GM19324 (cell line): Measurements from ENCODE around the gene HAAO.
"Not testable (repeated sequence)": the region's sequence is repeated elsewhere in the genome, so short reads cannot be mapped to it uniquely, and the experiment has no call there.

ENCODE experiments used
- ATAC-seq: cut with Tn5 transposase; IDR thresholded peaks from one replicate; pipeline ENCODE4 v1.9.1; 2021; ENCODE audit warnings: mild to moderate bottlenecking, moderate library complexity; ENCODE audit not compliant: unreplicated experiment, low FRiP score

The HAAO gene

DNA sequence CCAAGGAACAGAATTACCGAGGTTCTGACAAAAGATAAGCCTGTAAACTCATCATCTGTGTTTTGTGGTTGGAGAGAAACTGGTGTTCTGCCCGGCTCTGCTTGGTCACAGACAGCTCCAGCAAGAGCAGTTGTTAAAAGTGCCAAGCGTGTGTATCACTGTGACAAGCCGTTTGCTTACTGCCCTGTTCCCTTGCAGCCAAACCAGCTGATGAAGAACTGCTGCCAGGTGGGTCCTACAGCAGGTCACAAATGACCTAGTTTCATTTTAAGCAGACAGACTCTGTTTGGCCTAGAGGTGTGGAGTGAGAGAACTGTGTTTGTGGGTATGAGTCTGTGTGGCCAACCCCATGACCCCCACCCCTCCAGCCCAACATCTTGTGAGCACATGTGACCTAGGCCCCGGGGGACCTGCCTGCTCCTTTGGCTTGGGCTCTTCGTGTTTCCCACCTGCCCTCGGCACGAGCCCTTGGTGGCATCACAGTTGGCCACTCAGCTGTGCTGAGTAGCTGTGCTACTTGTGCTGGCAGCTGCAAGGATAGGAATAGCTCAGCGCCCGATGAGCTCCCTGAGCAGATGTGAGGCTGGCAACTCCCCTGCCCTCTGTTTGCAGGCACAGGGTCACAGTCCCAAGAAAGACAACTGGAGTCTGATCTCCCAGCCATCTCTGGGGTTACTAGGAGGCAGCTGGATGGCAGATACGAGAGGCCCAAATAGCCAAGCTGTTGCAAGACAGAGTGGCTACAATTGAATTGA, 38.2 kb downstream of the HAAO start:
- no peak for ATAC-seq

GRCh38 chr2:42752816-42753813, 39.3 kb downstream of the HAAO start:
- ATAC-seq: no peak

DNA sequence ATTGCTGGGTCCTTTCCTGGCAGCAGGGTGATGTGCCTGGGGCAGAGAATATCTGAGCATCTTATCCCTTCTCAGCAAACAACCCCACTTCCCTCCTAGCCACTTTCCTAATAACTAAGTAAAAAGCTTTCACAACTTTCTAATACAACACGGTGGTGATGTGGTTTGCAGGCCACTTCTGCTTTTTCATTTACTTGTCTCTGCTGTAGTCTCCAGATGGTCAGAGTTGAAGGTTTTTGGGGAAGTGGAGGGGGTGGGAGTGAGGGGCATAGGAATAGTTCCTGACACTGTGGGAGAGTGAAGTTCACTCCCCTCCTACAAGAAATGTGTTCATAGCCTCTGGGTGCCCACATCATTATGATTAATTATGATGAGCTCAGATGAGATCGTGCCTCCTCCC, 40.1 kb downstream of the HAAO start:
- peak; percentile 54 for ATAC-seq

GRCh38 chr2:42748840-42749239, 43.5 kb downstream of the HAAO start:
- ATAC-seq: no peak

- ATAC-seq: no peak
Observed at GRCh38 chr2:42747422-42747821, 45.0 kb downstream of the HAAO start.

DNA sequence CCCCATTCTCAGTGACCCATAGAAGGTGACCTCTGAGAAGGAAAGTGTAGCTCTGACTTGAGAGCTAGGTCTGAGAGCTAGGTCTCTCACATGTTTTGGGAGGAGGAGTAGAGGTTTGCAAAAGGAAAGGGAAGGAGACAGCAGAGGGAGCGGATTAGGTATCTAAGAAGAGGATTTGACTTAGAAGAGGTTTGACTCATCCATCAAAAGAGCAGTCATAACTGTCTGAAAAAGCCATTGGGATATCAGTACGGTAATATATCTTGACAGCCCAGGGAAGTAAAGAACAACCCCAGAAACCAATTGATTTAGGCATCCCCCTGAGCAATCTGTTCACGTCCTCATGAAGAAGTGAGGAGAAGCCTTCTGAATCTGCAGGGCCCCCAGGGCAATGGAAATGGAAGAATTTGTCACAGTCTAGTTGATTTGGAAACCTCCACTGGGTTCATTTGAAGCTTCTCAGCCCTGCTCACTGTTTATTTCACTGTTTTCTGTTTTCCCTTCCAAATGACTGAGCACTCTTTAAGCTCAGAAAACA, 47.8 kb downstream of the HAAO start:
- no peak for ATAC-seq

- ATAC-seq: no peak
Observed at GRCh38 chr2:42743659-42743990, 48.8 kb downstream of the HAAO start.

GRCh38 chr2:42742740-42743658, 49.4 kb downstream of the HAAO start:
- no peak for ATAC-seq

GRCh38 chr2:42741140-42741539, 51.2 kb downstream of the HAAO start:
- no peak for ATAC-seq

- ATAC-seq: no peak
Observed at GRCh38 chr2:42736598-42737322, 55.6 kb downstream of the HAAO start.

DNA sequence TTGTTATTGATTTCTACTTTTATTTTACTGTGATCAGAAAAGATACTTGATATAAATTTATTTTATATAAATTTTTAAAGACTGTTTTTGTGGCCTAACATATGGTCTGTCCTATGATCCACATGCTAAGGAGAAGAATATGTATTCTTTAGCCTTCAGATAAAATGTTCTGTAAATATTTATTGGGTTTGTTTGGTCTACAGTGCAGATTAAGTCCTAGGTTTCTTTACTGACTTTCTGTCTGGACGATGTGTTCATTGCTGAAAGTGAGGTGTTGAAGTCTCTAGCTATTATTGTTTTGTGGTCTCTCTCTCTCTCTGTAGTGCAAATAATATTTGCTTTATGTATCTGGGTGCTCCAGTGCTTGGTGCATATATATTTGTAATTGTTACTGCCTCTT, 58.5 kb downstream of the HAAO start:
- ATAC-seq: no peak

DNA sequence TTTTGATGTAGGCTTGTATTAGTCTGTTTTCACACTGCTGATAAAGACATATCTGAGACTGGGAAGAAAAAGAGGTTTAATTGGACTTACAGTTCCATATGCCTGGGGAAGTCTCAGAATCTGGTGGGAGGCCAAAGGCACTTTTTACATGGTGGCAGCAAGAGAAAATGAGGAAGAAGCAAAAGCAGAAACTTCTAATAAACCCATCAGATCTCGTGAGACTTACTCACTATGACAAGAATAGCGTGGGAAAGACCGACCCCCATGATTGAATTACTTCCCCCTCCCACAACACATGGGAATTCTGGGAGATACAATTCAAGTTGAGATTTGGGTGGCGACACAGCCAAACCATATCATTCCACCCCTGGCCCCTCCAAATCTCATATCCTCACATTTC, 61.1 kb downstream of the HAAO start:
- ATAC-seq: not testable (repeated sequence)

GRCh38 chr2:42726680-42727079, 65.7 kb downstream of the HAAO start:
- no peak for ATAC-seq

GRCh38 chr2:42725657-42726056, 66.7 kb downstream of the HAAO start:
- ATAC-seq: no peak

DNA sequence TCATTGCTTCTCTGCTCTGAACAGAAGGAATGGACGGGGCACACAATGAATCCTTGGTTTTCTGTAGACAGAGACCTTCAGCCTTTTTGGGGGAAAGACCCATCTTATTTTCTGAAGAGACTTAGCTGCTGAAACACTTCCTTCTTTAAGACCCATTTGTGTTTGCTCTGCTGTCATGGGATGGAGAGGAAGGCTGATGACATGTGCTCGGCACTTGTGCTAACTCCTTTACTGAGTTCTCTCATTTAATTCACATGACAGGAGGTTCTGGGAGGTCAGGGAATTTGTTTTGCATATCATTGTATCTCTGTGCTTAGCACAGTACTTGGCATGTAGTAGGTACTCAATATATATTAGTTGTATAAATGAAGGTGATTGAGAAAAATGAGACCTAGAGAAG, 67.5 kb downstream of the HAAO start:
- no peak for ATAC-seq

- ATAC-seq: no peak
Observed at GRCh38 chr2:42723465-42723864, 68.9 kb downstream of the HAAO start.

DNA sequence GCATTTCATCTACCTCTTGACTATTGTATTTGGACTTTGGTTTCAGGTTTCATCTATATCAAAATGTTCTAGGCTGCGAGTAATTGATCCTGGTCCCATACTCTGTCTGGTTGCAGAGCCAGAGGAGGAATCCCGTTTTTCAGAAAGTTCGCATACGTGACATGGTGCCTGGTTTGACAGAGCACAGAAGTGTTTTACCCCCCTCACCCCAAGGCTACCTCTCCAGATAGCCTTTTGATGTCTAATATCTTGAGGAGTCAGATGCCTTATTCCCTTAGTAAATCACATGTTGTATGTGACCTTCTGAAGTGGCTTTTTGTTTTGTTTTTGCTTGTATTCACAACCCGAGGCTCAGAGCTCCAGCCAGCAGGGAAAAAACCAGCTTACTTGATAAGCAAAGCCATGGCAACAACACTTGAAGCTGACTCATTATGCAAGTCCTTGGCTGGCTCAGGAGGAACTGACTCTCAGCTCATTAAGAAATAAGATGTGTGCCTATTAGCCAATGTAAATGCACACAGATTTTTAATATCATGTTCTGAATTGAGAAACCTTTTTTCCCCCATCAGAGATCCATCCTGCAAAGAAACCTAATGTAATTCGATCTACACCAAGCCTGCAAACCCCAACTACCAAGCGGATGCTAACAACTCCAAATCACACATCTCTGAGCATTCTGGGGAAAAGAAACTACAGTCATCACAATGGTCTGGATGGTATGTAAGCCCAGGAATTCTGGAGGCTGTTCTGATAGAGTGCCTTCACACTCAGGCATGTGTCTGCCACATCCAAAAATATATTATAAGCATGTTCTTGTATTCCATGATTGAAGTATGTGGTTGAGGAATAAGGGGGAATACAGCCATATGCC, 69.8 kb downstream of the HAAO start:
- ATAC-seq: peak; percentile 72

- ATAC-seq: peak; percentile 18
Observed at GRCh38 chr2:42721898-42722297, 70.5 kb downstream of the HAAO start.
